HG02798 (cell line): ENCODE results near the gene ARL15.
"Not testable (repeated sequence)": the region's sequence is repeated elsewhere in the genome, so short reads cannot be mapped to it uniquely, and the experiment has no call there.

Experiments used
- ATAC-seq: cut with Tn5 transposase; IDR thresholded peaks from one replicate; pipeline ENCODE4 v1.9.1; 2021; ENCODE audit warnings: mild to moderate bottlenecking; ENCODE audit not compliant: unreplicated experiment, poor library complexity

The ARL15 gene

GRCh38 chr5:54004697-54005096 lies 305.7 kb downstream of the ARL15 start:
- ATAC-seq: no peak

GRCh38 chr5:54002779-54003178 lies 307.6 kb downstream of the ARL15 start:
- no peak for ATAC-seq

GRCh38 chr5:54001976-54002775 lies 308.2 kb downstream of the ARL15 start:
- no peak for ATAC-seq

GRCh38 chr5:54000011-54000410 lies 310.4 kb downstream of the ARL15 start:
- ATAC-seq: no peak

GRCh38 chr5:53997736-53998627 lies 312.4 kb downstream of the ARL15 start:
- no peak for ATAC-seq

- ATAC-seq: no peak
Observed at GRCh38 chr5:53996008-53996407, 314.4 kb downstream of the ARL15 start.

- ATAC-seq: no peak
Observed at GRCh38 chr5:53994148-53994547, 316.2 kb downstream of the ARL15 start.

GRCh38 chr5:53991942-53992341 lies 318.4 kb downstream of the ARL15 start:
- ATAC-seq: no peak

- no peak for ATAC-seq
Observed at GRCh38 chr5:53987101-53987500, 323.3 kb downstream of the ARL15 start.

- no peak for ATAC-seq
Observed at GRCh38 chr5:53985796-53986195, 324.6 kb downstream of the ARL15 start.

- ATAC-seq: no peak
Observed at GRCh38 chr5:53984971-53985370, 325.4 kb downstream of the ARL15 start.

GRCh38 chr5:53983568-53984460 lies 326.6 kb downstream of the ARL15 start:
- ATAC-seq: no peak

- not testable (repeated sequence) for ATAC-seq
Observed at GRCh38 chr5:53982319-53982718, 328.1 kb downstream of the ARL15 start.

GRCh38 chr5:53980061-53980460 lies 330.3 kb downstream of the ARL15 start:
- ATAC-seq: no peak

- no peak for ATAC-seq
Observed at GRCh38 chr5:53974021-53974420, 336.4 kb downstream of the ARL15 start.

- no peak for ATAC-seq
Observed at GRCh38 chr5:53972314-53972713, 338.1 kb downstream of the ARL15 start.

GRCh38 chr5:53971551-53971950 lies 338.8 kb downstream of the ARL15 start:
- ATAC-seq: no peak

GRCh38 chr5:53971131-53971530 lies 339.2 kb downstream of the ARL15 start:
- ATAC-seq: no peak

- ATAC-seq: no peak
Observed at GRCh38 chr5:53970475-53970874, 339.9 kb downstream of the ARL15 start.

- ATAC-seq: no peak
Observed at GRCh38 chr5:53969176-53969730, 341.1 kb downstream of the ARL15 start.
